ENCODE results near the gene FAIM.
"Not testable (repeated sequence)": the region's sequence is repeated elsewhere in the genome, so short reads cannot be mapped to it uniquely, and the experiment has no call there.

FAIM gene

DNA sequence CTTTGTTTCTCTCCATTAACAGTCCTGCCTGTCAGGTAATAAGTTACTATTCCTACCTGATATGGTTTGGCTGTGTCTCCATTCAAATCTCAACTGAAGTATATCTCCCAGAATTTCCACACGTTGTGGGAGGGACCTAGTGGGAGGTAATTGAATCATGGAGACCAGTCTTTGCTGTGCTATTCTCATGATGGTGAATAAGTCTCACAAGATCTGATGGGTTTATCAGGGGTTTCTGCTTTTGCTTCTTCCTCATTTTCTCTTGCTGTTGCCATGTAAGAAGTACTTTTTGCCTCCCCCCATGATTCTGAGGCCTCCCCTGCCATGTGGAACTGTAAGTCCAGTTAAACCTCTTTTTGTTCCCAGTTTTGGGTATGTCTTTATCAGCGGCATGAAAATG lies 6.9 kb upstream of the FAIM start:
- DNase-seq, result not testable (repeated sequence)

- DNase-seq, result not testable (repeated sequence)
Measured at GRCh38 chr3:138604106-138604595, 4.4 kb upstream of the FAIM start.

GRCh38 chr3:138609898-138610266 lies 1.3 kb downstream of the FAIM start:
- no peak for DNase-seq

GRCh38 chr3:138615462-138615861 lies 6.9 kb downstream of the FAIM start:
- no peak for DNase-seq

- DNase-seq, result no peak
Measured at GRCh38 chr3:138620431-138620830, 11.9 kb downstream of the FAIM start.

DNA sequence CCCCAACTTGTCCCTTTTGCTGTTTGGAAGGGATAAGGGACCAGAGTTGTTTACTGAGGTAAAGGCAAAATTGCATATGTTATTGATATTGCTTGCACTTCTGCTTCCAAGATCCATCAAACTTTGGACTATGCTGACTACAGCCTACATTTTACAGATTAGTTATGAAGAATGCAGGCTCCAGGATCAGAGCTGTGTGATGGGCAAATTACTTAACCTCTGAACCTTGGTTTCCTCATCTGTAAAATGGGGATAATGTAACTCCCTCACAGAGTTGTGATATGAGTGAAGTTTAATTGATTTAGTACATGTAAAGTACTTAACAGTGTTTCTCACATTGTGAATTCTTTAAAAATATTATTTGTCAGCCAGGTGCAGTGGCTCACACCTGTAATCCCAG lies 15.9 kb downstream of the FAIM start:
- no peak for DNase-seq

DNA sequence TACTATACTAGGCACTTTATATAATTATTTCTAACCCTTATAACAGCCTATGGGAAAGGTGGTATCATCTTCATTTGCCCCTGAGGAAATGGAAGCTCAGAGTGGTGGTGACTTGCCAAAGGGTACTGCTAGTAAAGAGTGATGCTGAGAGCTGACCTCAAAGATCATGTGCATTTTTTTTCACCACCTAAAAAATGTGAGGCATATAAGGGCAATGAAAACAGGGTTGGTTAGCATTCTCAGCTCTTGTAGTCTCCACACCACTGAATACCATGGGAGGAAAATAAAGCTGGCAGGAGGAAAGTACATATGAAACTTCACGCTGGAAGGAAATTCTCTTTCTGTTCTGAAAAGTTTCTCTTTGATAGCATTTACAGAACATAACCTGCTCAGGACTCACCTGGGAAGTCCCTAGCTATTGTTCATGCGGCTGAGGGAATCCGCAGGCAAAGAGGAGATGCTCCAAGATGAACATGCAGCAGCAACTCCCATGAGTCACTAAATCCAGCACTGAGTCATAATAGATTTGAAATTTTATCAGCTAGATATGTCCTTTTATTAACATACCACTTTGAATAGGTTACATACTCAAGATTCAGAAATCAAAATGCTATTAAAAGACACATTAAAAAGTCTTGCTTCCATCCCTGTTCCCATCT lies 17.3 kb downstream of the FAIM start:
- peak; percentile 20 for DNase-seq

DNA sequence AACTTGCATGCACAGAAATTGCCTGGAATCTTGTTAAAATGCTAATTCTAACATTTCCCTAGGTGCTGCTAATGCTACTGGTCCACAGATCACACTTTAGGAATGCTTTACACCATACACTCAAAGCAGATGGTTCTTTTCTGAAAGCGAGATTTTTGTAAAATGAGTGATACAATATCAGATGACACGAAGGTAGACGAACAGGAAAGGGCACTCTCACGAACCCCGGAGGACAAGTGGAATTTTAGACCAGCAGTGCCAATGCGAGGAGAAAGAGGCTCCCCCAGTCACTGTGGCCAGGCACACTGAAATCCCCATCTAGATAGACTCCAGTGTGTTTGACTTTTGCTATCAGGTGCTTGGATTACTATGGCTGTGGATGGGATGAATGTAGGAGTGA lies 21.0 kb downstream of the FAIM start:
- no peak for DNase-seq

GRCh38 chr3:138638641-138639040 lies 30.1 kb downstream of the FAIM start:
- DNase-seq, result no peak

GRCh38 chr3:138640537-138640936 lies 32.0 kb downstream of the FAIM start:
- no peak for DNase-seq

DNA sequence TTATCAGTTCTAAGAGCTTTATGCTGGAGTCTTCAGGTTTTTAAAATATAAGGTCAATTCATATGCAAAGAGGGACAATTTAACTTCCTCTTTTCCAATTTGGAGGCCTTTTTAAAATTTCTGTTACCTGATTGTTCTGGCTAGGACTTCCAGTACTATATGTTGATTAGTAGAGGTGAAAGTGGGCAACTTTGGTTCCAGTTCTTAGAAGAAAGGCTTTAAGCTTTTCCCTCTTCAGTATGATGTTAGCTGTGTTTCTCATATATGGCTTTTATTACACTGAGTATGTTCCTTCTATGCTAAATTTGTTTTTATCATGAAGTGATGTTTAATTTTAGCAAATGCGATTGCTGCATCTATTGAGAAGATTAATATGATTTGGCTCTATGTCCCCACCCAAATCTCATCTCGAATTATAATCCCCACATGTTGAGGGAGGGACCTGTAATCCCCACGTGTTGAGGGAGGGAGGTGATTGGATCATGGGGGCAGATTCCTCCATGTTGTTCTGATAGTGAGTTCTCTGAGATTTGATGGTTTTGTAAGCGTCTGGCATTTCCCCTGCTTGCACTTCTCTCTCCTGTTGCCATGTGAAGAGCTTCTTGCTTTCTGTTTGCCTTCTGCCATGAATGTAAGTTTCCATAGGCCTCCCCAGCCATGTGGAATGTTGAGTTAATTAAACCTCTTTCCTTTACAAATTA lies 33.8 kb downstream of the FAIM start:
- DNase-seq, result no peak

- no peak for DNase-seq
Measured at GRCh38 chr3:138642927-138643253, 34.3 kb downstream of the FAIM start.

DNA sequence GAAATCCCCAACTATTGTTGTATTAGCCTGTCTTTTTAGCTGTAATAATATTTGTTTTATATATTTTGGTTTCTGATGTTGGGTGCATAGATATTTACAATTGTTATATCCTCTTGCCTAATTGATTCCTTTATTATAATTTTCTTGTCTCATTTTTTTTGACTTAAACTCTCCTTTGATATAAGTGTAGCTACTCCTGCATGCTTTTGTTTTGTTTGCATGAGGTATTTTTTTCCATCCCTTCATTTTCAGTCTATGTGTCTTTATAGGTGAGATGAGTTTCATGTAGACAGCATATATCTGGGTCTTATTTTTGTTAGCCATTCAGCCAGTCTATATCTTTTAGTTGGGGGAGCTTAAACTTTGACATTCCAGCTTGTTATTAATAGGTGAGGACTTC lies 37.4 kb downstream of the FAIM start:
- no peak for DNase-seq

DNA sequence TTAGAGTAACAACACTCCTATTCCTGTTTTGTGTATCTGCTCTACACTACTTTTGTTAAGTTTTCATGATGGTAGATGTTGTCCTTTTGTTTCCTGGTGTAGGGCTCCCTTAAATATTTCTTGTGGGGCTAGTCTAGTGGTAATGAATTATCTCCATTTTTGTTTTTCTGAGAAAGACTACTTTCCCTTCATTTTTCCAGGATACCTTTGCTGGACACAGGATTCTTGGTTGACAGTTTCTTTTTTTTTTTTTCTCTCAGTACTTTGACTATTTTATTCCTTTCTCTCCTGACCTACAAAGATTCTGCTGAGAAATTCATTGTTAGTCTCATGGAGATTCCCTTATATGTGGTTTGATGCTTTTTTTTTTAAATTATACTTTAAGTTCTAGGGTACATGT lies 37.9 kb downstream of the FAIM start:
- no peak for DNase-seq

DNA sequence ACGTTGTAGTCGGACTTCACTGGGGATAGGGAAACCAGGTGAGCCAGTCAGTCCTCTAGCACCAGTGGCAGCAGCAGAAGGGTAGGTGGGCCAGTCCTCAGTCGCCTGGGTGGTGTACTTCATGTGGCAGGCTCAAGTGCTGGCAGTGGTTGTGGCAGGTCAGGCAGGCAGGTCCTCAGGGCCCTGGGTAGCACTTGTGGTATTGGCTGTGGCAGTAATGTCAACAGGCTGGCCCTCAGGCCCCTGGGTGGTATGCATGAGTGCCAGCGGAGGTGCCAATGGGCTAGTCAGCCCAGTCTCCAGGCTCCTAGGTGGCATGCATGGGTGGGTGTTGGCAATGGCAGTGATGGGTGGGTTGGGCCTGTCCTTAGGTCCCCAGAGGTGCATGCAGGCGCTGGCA lies 40.6 kb downstream of the FAIM start:
- no peak for DNase-seq

DNA sequence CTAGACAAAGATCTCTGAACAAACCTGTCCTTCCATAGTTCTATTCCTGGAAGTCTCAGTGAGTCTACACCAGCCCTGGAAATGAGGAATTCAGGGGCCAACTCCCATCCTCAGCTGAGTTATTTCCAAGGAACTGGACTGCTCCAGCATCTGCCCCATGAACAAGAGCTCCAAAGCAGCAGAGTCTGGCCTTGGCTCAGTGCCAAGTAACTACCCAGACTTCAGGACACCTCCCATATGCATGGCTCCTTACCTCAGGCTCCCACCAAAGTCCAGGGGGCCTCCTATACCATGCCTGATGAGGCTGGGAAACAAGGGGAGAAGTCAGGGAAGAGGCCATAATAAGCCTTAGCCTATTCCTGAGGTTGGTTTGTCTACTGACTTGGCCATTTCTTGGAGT lies 45.0 kb downstream of the FAIM start:
- DNase-seq, result no peak

DNA sequence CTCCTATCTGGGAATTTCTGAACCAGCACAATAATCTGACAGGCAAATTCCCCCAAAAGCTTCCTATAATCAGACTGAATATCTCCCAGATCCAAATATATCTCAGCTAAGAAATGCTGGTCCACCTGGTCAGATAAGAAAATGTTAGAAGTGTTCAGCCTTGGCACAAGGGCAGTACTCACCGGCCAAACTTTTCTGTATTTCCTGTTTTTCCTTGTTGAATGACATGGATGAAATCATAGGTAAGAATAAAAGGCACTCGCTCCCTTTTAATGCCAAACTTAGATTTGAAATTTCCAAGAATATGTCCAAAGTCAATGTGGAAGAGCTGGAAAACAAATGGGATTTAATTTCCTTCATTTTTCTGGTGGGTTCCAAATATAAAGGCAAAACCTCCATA lies 48.9 kb downstream of the FAIM start:
- DNase-seq, result no peak

DNA sequence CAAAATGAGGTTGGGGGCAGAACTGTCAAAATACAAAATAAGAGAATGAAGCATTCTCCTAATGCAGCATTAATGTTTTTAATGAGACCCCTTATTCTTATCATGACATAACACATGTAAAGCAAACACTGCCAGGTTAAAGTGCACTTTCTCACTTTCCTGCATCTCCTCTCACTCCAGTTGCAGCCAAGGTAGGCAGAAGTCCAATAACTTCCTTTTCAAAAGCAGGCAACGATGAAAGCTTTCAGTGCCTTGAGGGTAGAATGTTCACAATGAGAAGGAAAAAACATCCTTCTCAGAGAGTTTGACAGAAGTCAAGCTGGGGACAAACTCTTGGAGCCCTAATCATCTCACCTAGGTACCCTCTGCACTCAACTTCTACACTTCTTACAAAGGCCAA lies 59.5 kb downstream of the FAIM start:
- DNase-seq, result no peak

- DNase-seq, result no peak
Measured at GRCh38 chr3:138670407-138670806, 61.8 kb downstream of the FAIM start.

DNA sequence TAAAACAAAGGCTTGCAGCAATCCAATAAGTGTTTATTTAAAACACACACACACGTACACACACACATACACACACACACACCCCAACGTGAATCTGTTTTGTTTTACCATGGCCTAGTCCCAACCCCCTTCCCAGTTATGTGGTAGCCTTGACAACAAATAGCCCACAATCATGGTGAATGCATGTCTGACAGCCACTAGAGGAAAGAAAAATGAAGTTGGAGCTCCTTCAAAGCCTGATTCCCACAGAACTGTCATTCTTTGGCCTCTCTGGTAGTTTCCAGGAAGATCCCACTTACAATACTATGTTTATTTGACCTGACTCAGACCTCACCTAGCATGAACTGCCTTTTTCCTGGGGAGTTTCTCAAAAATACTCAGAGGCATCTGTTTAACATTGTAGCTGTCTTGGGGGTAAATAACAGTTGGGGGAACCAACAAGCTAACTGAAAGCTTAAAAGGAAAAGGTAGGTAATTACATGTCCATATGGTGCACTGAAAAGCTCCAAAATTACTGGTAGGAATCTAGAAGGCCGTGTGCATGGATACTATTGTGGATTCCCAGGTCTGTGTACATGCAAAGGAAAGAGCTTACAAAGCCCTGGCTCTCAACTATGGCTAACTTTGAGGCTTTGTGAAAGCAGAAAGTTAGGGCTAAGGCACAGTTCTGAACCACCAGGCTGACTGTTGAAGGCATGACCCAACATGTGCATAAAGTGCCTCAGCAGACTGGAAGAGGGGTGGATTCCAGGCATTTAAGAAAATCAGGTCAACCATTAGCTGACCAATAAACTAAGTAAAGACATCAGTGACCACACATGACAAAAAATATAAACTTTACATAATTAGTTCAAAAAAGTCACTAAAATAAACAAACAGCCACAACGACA lies 65.3 kb downstream of the FAIM start:
- DNase-seq, result peak; percentile 60

DNA sequence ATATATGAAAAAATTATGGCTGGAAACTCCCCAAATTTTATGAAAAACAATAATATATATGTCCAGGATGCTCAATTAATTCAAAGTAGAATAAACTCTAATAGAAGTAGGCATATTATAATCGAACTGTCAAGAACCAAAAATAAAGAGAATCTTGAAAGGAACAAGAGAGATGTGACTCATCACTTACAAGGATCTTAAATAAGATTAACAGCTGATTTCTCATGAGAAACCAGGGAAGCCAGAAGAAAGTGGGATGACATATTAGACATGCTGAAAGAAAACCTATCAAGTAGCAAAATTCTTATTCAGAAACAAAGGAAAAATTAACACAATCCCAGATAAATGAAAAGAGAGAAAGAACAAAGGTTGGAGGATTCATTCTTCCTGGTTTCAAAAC lies 66.8 kb downstream of the FAIM start:
- DNase-seq, result peak; percentile 8

DNA sequence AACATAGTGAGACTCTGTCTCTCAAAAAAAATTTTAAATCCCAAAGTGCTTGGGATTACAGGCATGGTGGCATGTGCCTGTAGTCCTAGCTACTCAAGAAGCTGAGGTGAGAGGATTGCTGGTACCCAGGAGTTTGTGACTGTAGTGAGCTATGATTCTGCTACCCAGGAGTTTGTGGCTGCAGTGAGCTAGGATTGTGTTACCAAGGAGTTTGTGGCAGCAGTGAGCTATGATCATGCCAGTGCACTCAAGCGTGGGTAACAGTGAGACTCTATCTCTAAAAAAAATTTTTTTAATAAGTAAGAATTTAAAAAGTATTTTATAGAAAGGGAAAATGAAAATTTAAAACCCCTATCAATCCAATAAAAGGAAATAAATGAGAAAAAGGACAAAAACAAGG lies 69.5 kb downstream of the FAIM start:
- no peak for DNase-seq

DNA sequence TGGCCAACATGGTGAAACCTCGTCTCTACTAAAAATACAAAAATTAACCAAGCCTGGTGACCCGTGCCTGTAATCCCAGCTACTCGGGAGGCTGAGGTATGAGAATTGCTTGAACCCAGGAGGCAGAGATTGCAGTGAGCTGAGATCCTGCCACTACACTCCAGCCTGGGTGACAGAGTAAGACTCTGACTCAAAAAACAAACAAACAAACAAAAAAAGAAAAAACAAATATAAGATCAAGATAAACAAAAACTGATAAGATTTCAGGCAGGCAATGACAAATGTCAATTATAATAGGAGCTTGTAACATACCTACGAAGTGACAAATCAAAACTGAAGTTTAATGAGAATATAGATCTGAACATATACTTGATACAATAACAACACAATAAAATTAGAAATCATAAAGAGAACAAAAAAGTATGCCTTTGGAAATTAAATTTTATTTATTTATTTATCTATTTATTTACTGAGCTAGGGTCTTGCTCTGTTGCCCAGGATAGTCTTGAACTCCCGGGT lies 70.4 kb downstream of the FAIM start:
- no peak for DNase-seq
